GM18873 (cell line): ENCODE measurements around the gene TMEM231.
"Not testable (repeated sequence)": the region's sequence is repeated elsewhere in the genome, so short reads cannot be mapped to it uniquely, and the experiment has no call there.

Experiments
- ATAC-seq: cut with Tn5 transposase; IDR thresholded peaks from one replicate; pipeline ENCODE4 v1.9.1; 2021; ENCODE audit warnings: mild to moderate bottlenecking, moderate library complexity, moderate number of reproducible peaks; ENCODE audit not compliant: unreplicated experiment, low FRiP score

The TMEM231 gene

GRCh38 chr16:75567911-75568310 is 11.9 kb upstream of the TMEM231 start:
- no peak for ATAC-seq

- no peak for ATAC-seq
These were observed 10.8 kb upstream of the TMEM231 start for GRCh38 chr16:75566758-75567255.

- ATAC-seq, result peak; percentile 59
These were observed 10.1 kb upstream of the TMEM231 start, which contains the start of gene GABARAPL2 for GRCh38 chr16:75566040-75566757. TSS of gene GABARAPL2 (plus strand) at chr16:75566379. CDS start at chr16:75566487, 108 bp downstream.

GRCh38 chr16:75565640-75566039 is 9.6 kb upstream of the TMEM231 start:
- no peak for ATAC-seq

GRCh38 chr16:75559564-75560372 is 3.7 kb upstream of the TMEM231 start:
- no peak for ATAC-seq

GRCh38 chr16:75558846-75559401 is 2.9 kb upstream of the TMEM231 start:
- ATAC-seq, result no peak

GRCh38 chr16:75556431-75556950 is 439 bp upstream of the TMEM231 start:
- ATAC-seq, result no peak

- ATAC-seq, result no peak
These were observed 792 bp downstream of the TMEM231 start for GRCh38 chr16:75555213-75555706.

- no peak for ATAC-seq
These were observed 3.1 kb downstream of the TMEM231 start for GRCh38 chr16:75552951-75553350.

- ATAC-seq, result no peak
These were observed 5.8 kb downstream of the TMEM231 start for GRCh38 chr16:75550211-75550662.

- not testable (repeated sequence) for ATAC-seq
These were observed 7.6 kb downstream of the TMEM231 start for GRCh38 chr16:75548456-75548855.

- ATAC-seq, result no peak
These were observed 9.8 kb downstream of the TMEM231 start for GRCh38 chr16:75546293-75546692.

GRCh38 chr16:75545879-75546278 is 10.2 kb downstream of the TMEM231 start:
- not testable (repeated sequence) for ATAC-seq

- not testable (repeated sequence) for ATAC-seq
These were observed 13.6 kb downstream of the TMEM231 start for GRCh38 chr16:75542462-75542861.

- ATAC-seq, result no peak
These were observed 14.8 kb downstream of the TMEM231 start for GRCh38 chr16:75541236-75541635.

- not testable (repeated sequence) for ATAC-seq
These were observed 17.0 kb downstream of the TMEM231 start for GRCh38 chr16:75538882-75539565.

- no peak for ATAC-seq
These were observed 18.3 kb downstream of the TMEM231 start for GRCh38 chr16:75537776-75538175.

GRCh38 chr16:75535901-75536300 is 20.2 kb downstream of the TMEM231 start, which contains the start of gene CHST5:
TSS of gene CHST5 (minus strand) at chr16:75536108. CDS start at chr16:75530384, 5,724 bp downstream.
- ATAC-seq, result no peak

- ATAC-seq, result no peak
These were observed 20.7 kb downstream of the TMEM231 start for GRCh38 chr16:75535211-75535843.
